SU-DHL-6 (cell line): Measurements from ENCODE around the gene SMAD5.

ENCODE experiments used
- H2AFZ ChIP-seq: fragments of 200-600 bp; sonication (generic); 2 replicates; pipeline ENCODE4 v1.6.1; 2014; ENCODE audit warnings: low read depth, mild to moderate bottlenecking, moderate library complexity, mixed read lengths, antibody characterized with exemption, low read length; ENCODE audit not compliant: severe bottlenecking
- H3F3A ChIP-seq: fragments of 200-600 bp; shearing (Covaris generic); 2 replicates; pipeline ENCODE4 v1.6.0; 2016; ENCODE audit warnings: antibody characterized with exemption, mild to moderate bottlenecking; ENCODE audit not compliant: insufficient read depth
- H3K27ac ChIP-seq: fragments of 200-600 bp; sonication (generic); 2 replicates; pipeline ENCODE4 v1.5.1; 2016; ENCODE audit warnings: low read depth, mild to moderate bottlenecking, low read length, moderate library complexity, mixed read lengths
- H3K27me3 ChIP-seq: fragments of 200-600 bp; sonication (generic), shearing (Covaris generic); 2 replicates; pipeline ENCODE4 v1.6.0; 2014; ENCODE audit warnings: mild to moderate bottlenecking, low read length
- H3K36me3 ChIP-seq: fragments of 200-600 bp; sonication (generic); 2 replicates; pipeline ENCODE4 v1.6.1; 2014; ENCODE audit warnings: mild to moderate bottlenecking, low read length, mixed read lengths
- H3K4me2 ChIP-seq: fragments of 300-600, 200-600 bp; shearing (Covaris generic), sonication (generic); 2 replicates; pipeline ENCODE4 v1.6.0; 2014; ENCODE audit warnings: low read length, low read depth, mild to moderate bottlenecking; ENCODE audit not compliant: poor library complexity, severe bottlenecking
- H3K4me3 ChIP-seq: fragments of 200-600 bp; sonication (generic); 2 replicates; pipeline ENCODE4 v1.5.1; 2014; ENCODE audit warnings: antibody characterized with exemption, low read length, mild to moderate bottlenecking, mixed read lengths; ENCODE audit not compliant: insufficient read depth, poor library complexity, severe bottlenecking
- H3K79me2 ChIP-seq: fragments of 200-600 bp; sonication (generic); 2 replicates; pipeline ENCODE4 v1.6.1; 2014; ENCODE audit warnings: mild to moderate bottlenecking, low read length, moderate library complexity; ENCODE audit not compliant: insufficient read depth
- H3K9ac ChIP-seq: fragments of 200-600 bp; sonication (generic); 2 replicates; pipeline ENCODE4 v1.7.0; 2014; ENCODE audit warnings: mild to moderate bottlenecking, low read length
- H3K9me2 ChIP-seq: fragments of 200-600 bp; sonication (generic); replicated peaks from 2 replicates; pipeline ENCODE4 v1.6.1; 2014; ENCODE audit warnings: low read length; ENCODE audit not compliant: insufficient read depth
- H3K9me3 ChIP-seq: fragments of 200-600 bp; sonication (generic); 2 replicates; pipeline ENCODE4 v1.6.1; 2014; ENCODE audit warnings: low read length, mixed read lengths; ENCODE audit not compliant: insufficient read depth
- H4K20me1 ChIP-seq: fragments of 200-600 bp; sonication (generic); 2 replicates; pipeline ENCODE4 v1.6.1; 2014; ENCODE audit warnings: low read depth, mild to moderate bottlenecking, antibody characterized with exemption, low read length, moderate library complexity, mixed read lengths
- CTCF ChIP-seq: fragments of 200-600 bp; sonication (generic); IDR thresholded peaks from one replicate; pipeline ENCODE4 v1.5.1; 2017; ENCODE audit warnings: antibody characterized with exemption, mild to moderate bottlenecking, low read length, moderate library complexity; ENCODE audit not compliant: insufficient read depth, poor library complexity, severe bottlenecking
- EZH2phosphoT487 ChIP-seq: fragments of 200-600 bp; sonication (generic), shearing (Covaris generic); conservative IDR thresholded peaks from 2 replicates; pipeline ENCODE4 v1.6.1; 2018; ENCODE audit warnings: mild to moderate bottlenecking, antibody characterized with exemption, low read length, moderate library complexity, mixed read lengths

The SMAD5 gene

DNA sequence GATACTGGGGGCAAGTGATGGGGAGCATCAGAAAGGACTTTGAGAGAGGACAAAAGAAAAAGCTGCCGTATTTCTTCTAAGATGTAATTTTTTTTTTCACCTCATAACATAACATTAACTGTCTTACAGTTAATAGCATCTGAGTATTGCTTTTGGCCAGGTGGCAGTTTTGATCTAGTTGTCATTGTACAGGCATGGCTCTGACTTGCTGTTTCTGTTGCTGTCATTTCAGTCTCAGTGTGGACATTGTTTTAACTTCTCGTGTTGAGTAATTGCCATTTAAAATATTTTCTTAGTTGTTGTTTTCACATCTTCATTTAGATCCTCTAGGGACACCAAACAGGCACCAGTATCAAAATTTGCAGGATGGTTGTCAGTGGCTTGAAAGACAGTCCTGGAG, 12.4 kb downstream of the SMAD5 start:
- no peak for TF ChIP-seq CTCF
- no peak for TF ChIP-seq EZH2phosphoT487
- no peak overlapping the region for H2AFZ ChIP-seq
- no peak overlapping the region; the same call in 1 of the 2 replicates for H3K27ac ChIP-seq
- peaks cover 24% of the 10 kb centered on the region for H3K36me3 ChIP-seq
- peaks cover 100% of the 10 kb centered on the region for H3K79me2 ChIP-seq
- no peaks in the 10 kb centered on the region for H3K27me3 ChIP-seq
- no peaks in the 10 kb centered on the region for H3F3A ChIP-seq
- peak overlapping the region; percentile 21 for H3K4me2 ChIP-seq
- H4K20me1 ChIP-seq: peaks cover 60% of the 10 kb centered on the region
- no peak overlapping the region for H3K9ac ChIP-seq
- H3K4me3 ChIP-seq: no peak overlapping the region
- no peaks in the 10 kb centered on the region for H3K9me3 ChIP-seq
- no peaks in the 10 kb centered on the region for H3K9me2 ChIP-seq

DNA sequence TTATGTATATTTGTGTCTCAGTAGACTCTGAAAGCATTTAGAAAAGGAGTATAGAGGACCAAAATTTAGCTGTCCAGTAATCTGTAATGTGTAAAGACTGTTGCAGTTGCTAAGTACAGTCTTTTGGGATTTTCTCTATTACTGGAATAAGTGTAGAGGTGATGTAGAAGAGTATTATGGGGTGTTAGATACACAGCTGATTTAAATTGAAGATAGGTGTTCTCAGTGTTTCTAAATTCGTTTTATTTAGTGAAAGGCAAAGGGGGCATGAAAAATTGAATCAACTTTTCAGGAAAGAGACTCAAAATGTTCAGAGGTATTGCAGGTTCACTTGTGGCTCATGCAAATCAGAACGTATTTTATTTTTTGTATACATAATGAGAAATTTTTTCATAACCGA, 13.6 kb downstream of the SMAD5 start:
- H3K9ac ChIP-seq: no peak overlapping the region
- TF ChIP-seq CTCF (no peak), EZH2phosphoT487 (no peak)
- H2AFZ ChIP-seq: no peak overlapping the region
- no peak overlapping the region for H3K27ac ChIP-seq
- H3K9me2 ChIP-seq: no peaks in the 10 kb centered on the region
- no peaks in the 10 kb centered on the region for H3K27me3 ChIP-seq
- H3K9me3 ChIP-seq: no peaks in the 10 kb centered on the region
- peaks cover 54% of the 10 kb centered on the region for H4K20me1 ChIP-seq
- H3K36me3 ChIP-seq: peaks cover 26% of the 10 kb centered on the region
- H3K79me2 ChIP-seq: peaks cover 100% of the 10 kb centered on the region
- no peaks in the 10 kb centered on the region; the same call in 1 of the 2 replicates for H3F3A ChIP-seq
- H3K4me3 ChIP-seq: no peak overlapping the region
- H3K4me2 ChIP-seq: peak overlapping the region; percentile 21

GRCh38 chr5:136147632-136148031, 15.0 kb downstream of the SMAD5 start:
- Histone ChIP-seq H3K9ac (no peak overlapping the region), H3F3A (no peaks in the 10 kb centered on the region; the same call in 1 of the 2 replicates), H3K36me3 (peaks cover 30% of the 10 kb centered on the region), H3K9me2 (no peaks in the 10 kb centered on the region), H2AFZ (no peak overlapping the region), H4K20me1 (peaks cover 45% of the 10 kb centered on the region), H3K4me3 (no peak overlapping the region), H3K4me2 (no peak overlapping the region), H3K79me2 (peaks cover 100% of the 10 kb centered on the region), H3K27ac (no peak overlapping the region), H3K9me3 (no peaks in the 10 kb centered on the region), H3K27me3 (no peaks in the 10 kb centered on the region)
- no peak for TF ChIP-seq CTCF
- TF ChIP-seq EZH2phosphoT487: no peak

GRCh38 chr5:136149891-136150290, 17.2 kb downstream of the SMAD5 start:
- no peaks in the 10 kb centered on the region for H3K9me3 ChIP-seq
- H3K4me3 ChIP-seq: no peak overlapping the region
- no peaks in the 10 kb centered on the region for H3K9me2 ChIP-seq
- H3K36me3 ChIP-seq: peaks cover 51% of the 10 kb centered on the region
- H3K9ac ChIP-seq: no peak overlapping the region
- no peak overlapping the region for H3K27ac ChIP-seq
- H3K4me2 ChIP-seq: no peak overlapping the region
- H3F3A ChIP-seq: no peaks in the 10 kb centered on the region; the same call in 1 of the 2 replicates
- TF ChIP-seq CTCF (no peak), EZH2phosphoT487 (no peak)
- no peak overlapping the region for H2AFZ ChIP-seq
- peaks cover 99% of the 10 kb centered on the region for H3K79me2 ChIP-seq
- no peaks in the 10 kb centered on the region for H3K27me3 ChIP-seq
- H4K20me1 ChIP-seq: peaks cover 30% of the 10 kb centered on the region
